HG03280 (cell line): Measurements from ENCODE around the gene CACNA2D3.
A peak's percentile ranks its signal among the peaks of the same experiment; 100 is the strongest.

ENCODE experiments used
- ATAC-seq: cut with Tn5 transposase; IDR thresholded peaks from one replicate; pipeline ENCODE4 v1.9.1; 2021; ENCODE audit warnings: mild to moderate bottlenecking, moderate library complexity; ENCODE audit not compliant: unreplicated experiment

Gene CACNA2D3

GRCh38 chr3:54827056-54827687, 704.8 kb downstream of the CACNA2D3 start:
- no peak for ATAC-seq

GRCh38 chr3:54827776-54828175, 705.4 kb downstream of the CACNA2D3 start:
- ATAC-seq = no peak

DNA sequence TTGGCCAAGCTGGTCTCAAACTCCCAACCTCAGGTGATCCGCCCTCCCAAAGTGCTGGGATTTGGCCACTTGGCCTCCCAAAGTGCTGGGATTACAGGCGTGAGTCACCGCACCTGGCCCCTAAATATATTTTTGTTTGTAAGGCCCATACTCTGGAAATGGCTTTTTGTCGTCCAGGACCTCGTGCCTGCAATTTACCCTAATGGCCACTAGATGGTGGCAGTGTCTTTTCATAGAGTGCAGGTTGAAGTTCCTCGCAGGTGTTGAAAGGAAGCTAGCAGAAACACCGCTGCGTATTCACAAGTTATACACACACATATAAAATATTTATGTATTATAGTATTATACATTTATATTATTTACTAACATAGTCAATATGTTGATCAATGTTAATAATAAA, 708.3 kb downstream of the CACNA2D3 start:
- no peak for ATAC-seq

DNA sequence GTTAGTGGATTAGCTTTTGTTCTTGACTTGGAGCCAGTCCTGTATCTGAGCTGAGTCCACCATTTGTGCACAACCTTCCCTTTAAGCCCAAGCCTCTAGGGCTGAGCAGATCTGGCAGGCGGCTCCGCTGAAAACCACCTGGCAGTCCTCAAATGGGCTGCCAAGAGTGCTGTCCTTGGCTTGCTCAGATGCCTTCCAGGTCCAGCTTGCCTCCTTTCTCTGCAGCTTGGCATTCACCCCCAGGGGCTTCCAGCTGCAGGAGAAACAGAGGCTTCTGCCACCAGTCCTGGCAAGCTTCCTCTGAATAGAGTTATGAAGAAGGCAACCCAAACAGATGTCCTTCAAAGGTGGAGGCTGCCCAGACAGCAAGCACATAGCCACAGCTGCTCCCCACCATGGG, 708.8 kb downstream of the CACNA2D3 start:
- ATAC-seq = no peak

DNA sequence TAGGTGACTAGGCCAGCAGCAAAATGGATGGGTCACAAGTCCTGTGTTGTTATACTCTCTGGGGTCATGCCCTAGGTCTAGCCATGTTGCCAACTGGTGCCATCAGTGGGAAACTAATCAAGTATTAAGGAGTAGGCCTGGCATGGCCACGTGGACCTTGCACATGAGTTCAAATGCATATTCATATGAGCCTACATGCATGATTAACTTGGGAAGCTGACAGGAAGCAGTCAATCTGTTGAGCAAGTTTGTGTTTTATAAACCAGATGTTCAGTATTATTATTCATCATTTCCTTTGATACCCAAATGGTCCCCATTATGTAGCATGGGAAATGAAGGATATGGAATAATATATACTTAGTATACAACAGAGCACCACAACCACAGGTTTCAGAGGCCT, 710.5 kb downstream of the CACNA2D3 start:
- ATAC-seq = no peak

GRCh38 chr3:54835701-54836100, 713.3 kb downstream of the CACNA2D3 start:
- ATAC-seq = no peak

GRCh38 chr3:54836871-54837270, 714.5 kb downstream of the CACNA2D3 start:
- ATAC-seq = no peak

GRCh38 chr3:54837964-54838363, 715.6 kb downstream of the CACNA2D3 start:
- no peak for ATAC-seq

DNA sequence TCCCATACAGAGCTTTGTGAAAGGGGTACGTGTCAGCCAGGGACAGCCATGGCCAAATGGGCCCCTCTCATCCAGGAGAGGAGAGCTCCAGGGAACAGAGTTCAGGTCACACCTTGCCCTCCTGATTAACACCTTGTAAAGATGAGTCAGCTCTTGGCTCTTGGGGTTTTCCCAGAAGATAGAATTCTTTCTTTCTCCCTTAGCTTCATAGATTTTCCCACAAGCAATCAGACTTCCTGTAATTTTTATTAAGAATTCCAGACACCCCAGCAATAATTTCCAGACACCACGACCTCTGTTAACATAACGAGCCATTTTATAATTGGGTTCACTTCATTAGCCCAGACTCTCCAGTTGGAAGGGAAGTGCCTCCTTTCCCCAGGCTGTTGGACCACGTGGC, 719.1 kb downstream of the CACNA2D3 start:
- no peak for ATAC-seq

DNA sequence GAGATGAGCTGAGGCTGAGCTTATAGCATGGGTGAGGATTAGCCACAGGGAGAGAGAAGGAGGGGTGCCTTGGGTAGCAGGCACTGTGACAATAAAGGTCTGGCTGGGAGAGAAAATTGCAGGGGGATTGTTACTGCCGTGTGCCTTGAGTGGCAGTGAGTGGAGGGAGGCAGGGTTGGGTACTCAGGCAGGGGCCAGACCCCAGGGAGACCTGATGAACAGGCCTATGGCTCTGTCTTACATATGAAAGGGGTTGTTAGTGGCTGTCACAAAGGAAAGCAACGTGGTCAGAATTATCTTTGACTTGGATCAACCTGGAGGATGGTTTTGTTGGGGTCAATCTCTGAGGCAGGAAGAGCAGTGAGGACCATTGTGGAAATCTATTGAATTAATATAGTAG, 721.0 kb downstream of the CACNA2D3 start:
- no peak for ATAC-seq

DNA sequence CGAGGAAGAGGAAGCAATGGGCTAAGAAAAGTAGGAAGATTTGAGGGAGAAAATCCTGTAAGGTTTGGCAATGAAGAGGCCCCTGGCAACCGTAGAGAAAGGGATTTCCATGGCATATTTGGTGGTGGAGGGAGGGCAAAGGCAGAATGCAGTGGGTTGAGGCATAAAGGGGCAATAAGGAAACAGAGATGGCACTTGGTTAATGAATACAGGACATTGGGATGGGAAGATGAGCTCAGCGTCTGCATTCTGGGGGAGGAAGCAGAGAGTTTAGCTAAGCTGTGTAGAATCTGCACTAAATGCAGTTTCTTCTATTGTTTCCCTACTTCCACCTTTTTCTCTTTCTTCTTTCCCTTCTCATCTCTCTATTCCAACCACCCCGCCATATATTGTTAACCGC, 721.9 kb downstream of the CACNA2D3 start:
- no peak for ATAC-seq

GRCh38 chr3:54845011-54845410, 722.7 kb downstream of the CACNA2D3 start:
- ATAC-seq = no peak

- no peak for ATAC-seq
Observed at GRCh38 chr3:54845551-54845950, 723.2 kb downstream of the CACNA2D3 start.

DNA sequence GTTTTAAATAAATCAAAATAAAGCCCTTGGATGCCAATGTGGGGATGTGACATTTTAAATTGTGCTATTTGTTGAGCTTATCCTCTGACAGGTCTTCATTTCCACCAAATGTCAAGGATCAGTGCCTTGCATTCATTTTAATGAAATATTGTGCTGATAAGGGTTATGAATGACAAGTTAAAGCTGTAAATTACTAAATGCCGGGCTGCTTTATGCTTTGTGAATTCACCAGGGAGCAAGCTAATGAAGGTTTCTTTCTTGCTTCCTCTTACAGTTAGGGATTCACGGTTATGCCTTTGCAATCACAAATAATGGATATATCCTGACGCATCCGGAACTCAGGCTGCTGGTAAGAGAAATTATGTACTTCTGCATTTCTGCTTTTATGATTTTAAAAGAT, 723.8 kb downstream of the CACNA2D3 start:
- ATAC-seq = no peak

DNA sequence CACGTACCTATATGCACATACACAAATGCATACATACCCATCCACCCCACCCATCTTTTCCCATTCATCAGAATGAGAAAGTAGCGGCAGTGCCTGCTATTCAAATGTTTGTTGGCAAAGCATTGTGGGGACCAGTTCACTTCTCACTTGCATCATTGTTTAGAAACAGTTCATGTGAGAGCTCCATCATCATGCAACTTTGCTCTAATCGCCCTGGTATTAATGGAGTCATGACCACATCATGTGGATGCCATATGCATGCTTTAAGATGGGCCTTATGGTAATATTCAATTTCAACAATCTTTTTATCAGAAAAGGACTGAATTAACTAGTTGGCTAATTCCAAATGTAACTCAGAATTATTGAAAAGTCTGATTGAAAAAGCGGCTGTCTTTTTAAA, 725.0 kb downstream of the CACNA2D3 start:
- no peak for ATAC-seq

GRCh38 chr3:54849360-54849759, 727.0 kb downstream of the CACNA2D3 start:
- ATAC-seq = no peak

GRCh38 chr3:54850484-54851018, 728.2 kb downstream of the CACNA2D3 start:
- no peak for ATAC-seq

- ATAC-seq = peak; percentile 83
Observed at GRCh38 chr3:54853573-54854404, 731.4 kb downstream of the CACNA2D3 start.

DNA sequence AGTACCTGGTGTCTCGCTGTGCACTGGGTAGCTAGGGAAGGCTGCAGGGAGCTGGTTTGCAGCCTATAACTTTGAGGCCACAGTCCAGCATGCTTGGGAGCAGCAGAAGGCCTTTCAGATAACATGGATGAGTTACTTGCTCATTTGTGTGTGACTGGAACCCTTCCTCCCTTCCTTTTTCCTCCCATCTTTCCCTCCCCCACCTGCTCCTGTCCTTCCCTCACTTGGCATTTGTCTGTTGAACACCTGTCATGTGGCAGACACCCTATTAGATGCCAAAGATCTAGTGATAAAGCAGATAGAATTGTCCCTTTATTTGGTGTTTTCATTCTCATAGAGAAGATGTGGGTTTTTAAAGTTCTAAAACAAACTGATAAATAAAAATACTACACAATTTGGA, 733.9 kb downstream of the CACNA2D3 start:
- ATAC-seq = no peak

- no peak for ATAC-seq
Observed at GRCh38 chr3:54857343-54857742, 735.0 kb downstream of the CACNA2D3 start.

- no peak for ATAC-seq
Observed at GRCh38 chr3:54858093-54858785, 735.9 kb downstream of the CACNA2D3 start.

GRCh38 chr3:54859184-54859583, 736.8 kb downstream of the CACNA2D3 start:
- ATAC-seq = no peak
